Neuronal stem cell (in vitro differentiated cells): Measurements from ENCODE around the gene TPD52L1.
A peak's percentile ranks its signal among the peaks of the same experiment; 100 is the strongest.

ENCODE experiments used
- DNase-seq: peaks from one replicate; pipeline ENCODE4 v3.0.0-alpha.2; 2013; ENCODE audit warnings: low spot score
- H2AFZ ChIP-seq: one replicate; pipeline ENCODE4 v1.6.1; 2013; ENCODE audit warnings: mild to moderate bottlenecking, low read length, inconsistent platforms
- H2AK5ac ChIP-seq: 2 replicates; pipeline ENCODE4 v1.6.1; 2013; ENCODE audit warnings: low read depth, mild to moderate bottlenecking, inconsistent platforms, low read length, moderate library complexity, mixed read lengths
- H2BK120ac ChIP-seq: 2 replicates; pipeline ENCODE4 v1.6.1; 2013; ENCODE audit warnings: low read depth, mild to moderate bottlenecking, inconsistent platforms, low read length, moderate library complexity, mixed read lengths
- H2BK12ac ChIP-seq: one replicate; pipeline ENCODE4 v1.6.1; 2013; ENCODE audit warnings: low read length, inconsistent platforms
- H2BK15ac ChIP-seq: 2 replicates; pipeline ENCODE4 v1.6.1; 2013; ENCODE audit warnings: mild to moderate bottlenecking, low read length, inconsistent platforms, mixed read lengths
- H2BK5ac ChIP-seq: one replicate; pipeline ENCODE4 v1.6.1; 2013; ENCODE audit warnings: inconsistent platforms, mild to moderate bottlenecking, low read length, moderate library complexity
- H3K14ac ChIP-seq: one replicate; pipeline ENCODE4 v1.6.1; 2013; ENCODE audit warnings: low read length, inconsistent platforms
- H3K18ac ChIP-seq: 2 replicates; pipeline ENCODE4 v1.6.1; 2013; ENCODE audit warnings: low read length, inconsistent platforms
- H3K23ac ChIP-seq: 2 replicates; pipeline ENCODE4 v1.6.1; 2013; ENCODE audit warnings: low read depth, mild to moderate bottlenecking, mixed read lengths, low read length, inconsistent platforms; ENCODE audit not compliant: poor library complexity
- H3K27ac ChIP-seq: replicated peaks from 3 replicates; pipeline ENCODE4 v1.5.1; 2013; ENCODE audit warnings: low read length, inconsistent platforms
- H3K27me3 ChIP-seq, 3 experiments: 2 replicates each; pipeline ENCODE4 v1.6.1; 2013; ENCODE audit warnings: low read length in 3 of 3, mild to moderate bottlenecking in 2 of 3, inconsistent platforms in 1 of 3, low read depth in 1 of 3, mixed read lengths in 1 of 3, moderate library complexity in 1 of 3; ENCODE audit not compliant: control insufficient read depth in 3 of 3, insufficient read depth in 3 of 3
- H3K36me3 ChIP-seq, 2 donors: replicated peaks in 1 of 2; 2 replicates each; pipeline ENCODE4 v1.6.1; 2013; ENCODE audit warnings: low read length in 2 of 2; ENCODE audit not compliant: control insufficient read depth in 2 of 2, insufficient read depth in 2 of 2
- H3K4ac ChIP-seq: 2 replicates; pipeline ENCODE4 v1.6.1; 2013; ENCODE audit warnings: inconsistent platforms, mild to moderate bottlenecking, low read length, moderate library complexity
- H3K4me1 ChIP-seq, 2 donors: 1 replicate in 1 of 2; 2 replicates in 1 of 2; pipeline ENCODE4 v1.6.1; 2013; ENCODE audit warnings: low read length in 2 of 2, low read depth in 1 of 2; ENCODE audit not compliant: control insufficient read depth in 2 of 2, insufficient read depth in 1 of 2
- H3K4me2 ChIP-seq: one replicate; pipeline ENCODE4 v1.6.1; 2013; ENCODE audit warnings: mild to moderate bottlenecking, low read length, inconsistent platforms; ENCODE audit not compliant: insufficient read depth, poor library complexity, severe bottlenecking
- H3K4me3 ChIP-seq, 2 donors: 2 replicates each; pipeline ENCODE4 v1.5.1; 2013; ENCODE audit warnings: low read length in 2 of 2, mild to moderate bottlenecking in 2 of 2, inconsistent platforms in 1 of 2, moderate library complexity in 1 of 2
- H3K79me1 ChIP-seq: one replicate; pipeline ENCODE4 v1.6.1; 2013; ENCODE audit warnings: low read depth, mild to moderate bottlenecking, inconsistent platforms, low read length, moderate library complexity
- H3K9ac ChIP-seq: one replicate; pipeline ENCODE4 v1.6.1; 2013; ENCODE audit warnings: mild to moderate bottlenecking, low read depth, low read length, inconsistent platforms; ENCODE audit not compliant: poor library complexity
- H3K9me3 ChIP-seq, 2 donors: replicated peaks in 1 of 2; 2 replicates each; pipeline versions ENCODE3 to v1.6.1; 2013; ENCODE audit warnings: low read length in 2 of 2, mild to moderate bottlenecking in 2 of 2, inconsistent platforms in 1 of 2, low read depth in 1 of 2, mixed read lengths in 1 of 2, moderate library complexity in 1 of 2; ENCODE audit not compliant: control insufficient read depth in 2 of 2, insufficient read depth in 1 of 2
- H4K8ac ChIP-seq: one replicate; pipeline ENCODE4 v1.6.1; 2013; ENCODE audit warnings: low read depth, mild to moderate bottlenecking, inconsistent platforms, low read length, moderate library complexity
- H4K91ac ChIP-seq: one replicate; pipeline ENCODE4 v1.6.1; 2013; ENCODE audit warnings: low read length, low read depth, mild to moderate bottlenecking, inconsistent platforms; ENCODE audit not compliant: poor library complexity
- WGBS, 2 donors: extraction: QIAGEN DNeasy Blood & Tissue Kit; methylation state at CpG; one replicate each; pipeline ENCODE4 v1.1.7; 2013; ENCODE audit warnings: missing lambda C conversion rate in 2 of 2, mixed read lengths in 1 of 2; ENCODE audit not compliant: insufficient read length in 2 of 2, insufficient replicate concordance in 1 of 2; ENCODE audit errors: extremely low coverage in 2 of 2; 5-methylcytosine and 5-hydroxymethylcytosine counted together

TPD52L1 gene

DNA sequence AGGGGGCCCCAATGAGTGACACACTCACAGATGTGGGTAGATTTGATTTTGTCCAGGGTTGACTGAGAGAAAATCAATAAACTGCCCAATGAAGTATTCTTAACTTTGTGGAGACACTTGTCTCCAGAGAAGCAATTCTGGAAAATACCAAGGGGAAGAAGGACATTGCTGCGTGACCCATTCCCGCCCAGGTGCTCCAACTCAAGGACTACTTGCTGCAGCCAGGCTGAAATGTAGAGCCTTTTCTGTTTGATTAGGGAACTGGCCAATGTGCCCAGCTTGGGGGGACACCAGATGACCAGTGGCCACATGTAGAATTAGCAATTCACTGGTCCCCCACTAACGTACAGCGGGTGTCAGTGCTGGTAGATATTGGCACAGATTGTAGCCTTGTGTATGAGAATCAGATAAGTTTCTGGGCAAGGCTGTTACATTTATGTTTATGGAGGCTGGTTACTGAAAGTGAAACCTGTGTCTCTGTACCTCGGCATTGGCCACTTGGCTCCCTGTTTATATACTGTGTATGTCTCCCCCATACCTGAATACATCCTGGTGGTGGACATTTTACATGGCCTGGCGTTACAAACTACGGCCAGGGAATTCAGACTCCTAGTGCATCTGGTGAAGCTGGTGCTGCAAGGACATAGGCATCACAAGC is 115.9 kb downstream of the TPD52L1 start:
- Histone ChIP-seq H3K4ac (no peak overlapping the region), H3K4me1 (no peaks in the 10 kb centered on the region), H2AFZ (no peak overlapping the region), H4K91ac (no peak overlapping the region), H3K23ac (no peak overlapping the region), H4K8ac (no peak overlapping the region), H3K27ac (no peak overlapping the region), H2BK15ac (no peak overlapping the region), H3K27me3 (no peaks in the 10 kb centered on the region), H3K79me1 (no peaks in the 10 kb centered on the region), H3K9me3 (no peaks in the 10 kb centered on the region), H3K14ac (no peak overlapping the region), H3K4me2 (no peak overlapping the region), H2AK5ac (no peak overlapping the region), H3K18ac (no peak overlapping the region), H3K4me3 (no peak overlapping the region), H2BK5ac (no peak overlapping the region), H3K36me3 (peaks cover 15 to 21% of the 10 kb centered on the region in 2 donors), H3K9ac (no peak overlapping the region), H2BK12ac (no peak overlapping the region), H2BK120ac (no peak overlapping the region)
- WGBS, 2 donors, result no CpG with 5 or more reads among the region's 7 CpGs
- no peak for DNase-seq

DNA sequence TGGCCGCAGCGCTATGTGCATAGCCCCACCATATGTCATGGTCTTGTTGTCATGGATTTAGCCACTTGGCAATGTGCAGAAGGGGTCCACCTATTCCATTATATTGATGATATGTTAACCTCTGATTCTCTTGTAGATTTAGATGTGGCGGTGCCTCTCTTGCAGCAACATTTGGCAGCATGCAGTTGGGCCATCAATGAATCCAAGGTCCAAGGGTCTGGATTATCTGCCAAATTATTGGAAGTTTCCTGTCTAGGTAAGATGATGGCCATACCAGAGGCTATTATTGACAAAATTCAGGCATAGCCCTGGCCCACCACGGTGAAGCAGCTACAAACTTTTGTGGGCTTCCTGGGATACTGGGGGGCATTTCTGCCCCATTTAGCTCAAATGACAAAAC is 116.8 kb downstream of the TPD52L1 start:
- H2AFZ ChIP-seq, result no peak overlapping the region
- no peak overlapping the region for H3K23ac ChIP-seq
- no peaks in the 10 kb centered on the region for H3K79me1 ChIP-seq
- peaks cover 15 to 21% of the 10 kb centered on the region in 2 donors for H3K36me3 ChIP-seq
- no peak for DNase-seq
- H3K4me1 ChIP-seq, result peaks cover 0 to 7% of the 10 kb centered on the region in 2 donors
- H3K4ac ChIP-seq, result no peak overlapping the region
- H3K4me2 ChIP-seq, result no peak overlapping the region
- no peaks in the 10 kb centered on the region for H3K9me3 ChIP-seq
- no peak overlapping the region for H3K18ac ChIP-seq
- no peak overlapping the region for H3K9ac ChIP-seq
- no peak overlapping the region for H3K14ac ChIP-seq
- WGBS, 2 donors, result no CpG with 5 or more reads among the region's 4 CpGs
- no peak overlapping the region for H2BK5ac ChIP-seq
- no peak overlapping the region for H4K8ac ChIP-seq
- H2BK120ac ChIP-seq, result no peak overlapping the region
- no peak overlapping the region for H2BK12ac ChIP-seq
- no peak overlapping the region for H3K27ac ChIP-seq
- H3K4me3 ChIP-seq, result no peak overlapping the region
- no peaks in the 10 kb centered on the region for H3K27me3 ChIP-seq
- no peak overlapping the region for H2BK15ac ChIP-seq
- H4K91ac ChIP-seq, result no peak overlapping the region
- H2AK5ac ChIP-seq, result no peak overlapping the region

DNA sequence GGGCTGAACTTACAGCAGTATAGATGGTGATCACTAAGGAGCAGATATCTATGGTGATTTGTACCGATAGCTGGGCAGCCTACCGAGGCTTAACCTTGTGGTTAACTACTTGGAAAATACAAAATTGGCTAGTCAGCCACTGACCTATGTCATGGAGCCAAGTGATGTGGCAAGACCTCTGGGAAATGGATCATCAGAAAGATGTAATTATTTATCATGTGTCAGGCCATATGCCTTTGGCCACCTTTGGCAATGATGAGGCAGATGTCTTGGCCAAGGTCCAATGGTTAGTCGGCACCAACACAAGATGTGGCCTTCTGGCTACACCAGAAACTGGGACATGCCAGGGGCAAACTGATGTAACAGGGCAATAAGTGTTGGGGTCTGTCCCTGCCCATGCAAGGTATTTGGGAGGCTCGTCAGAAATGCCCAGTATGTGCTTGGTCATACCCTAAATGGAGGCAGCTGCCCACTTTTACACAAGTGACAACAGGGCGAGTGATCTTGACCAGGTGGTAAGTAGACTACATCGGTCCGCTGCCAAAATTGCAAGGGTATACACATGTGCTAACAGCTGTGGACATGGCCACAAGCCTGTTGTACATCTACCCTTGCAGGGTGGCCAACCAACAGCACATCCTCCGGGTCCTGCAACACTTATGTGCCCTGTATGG is 118.0 kb downstream of the TPD52L1 start:
- Histone ChIP-seq H3K4ac (no peak overlapping the region), H3K27ac (no peak overlapping the region), H3K14ac (no peak overlapping the region), H3K36me3 (peaks cover 20 to 30% of the 10 kb centered on the region in 2 donors), H3K23ac (no peak overlapping the region), H4K8ac (no peak overlapping the region), H2BK15ac (no peak overlapping the region), H3K79me1 (no peaks in the 10 kb centered on the region), H2AFZ (no peak overlapping the region), H4K91ac (no peak overlapping the region), H3K4me1 (peaks cover 0 to 9% of the 10 kb centered on the region in 2 donors), H2BK5ac (no peak overlapping the region), H3K18ac (no peak overlapping the region), H2AK5ac (no peak overlapping the region), H2BK120ac (no peak overlapping the region), H3K4me2 (no peak overlapping the region), H3K9me3 (no peaks in the 10 kb centered on the region), H3K4me3 (no peak overlapping the region), H3K27me3 (no peaks in the 10 kb centered on the region), H2BK12ac (no peak overlapping the region), H3K9ac (no peak overlapping the region)
- no CpG with 5 or more reads among the region's 8 CpGs for whole genome bisulfite sequencing, 2 donors
- no peak for DNase-seq

DNA sequence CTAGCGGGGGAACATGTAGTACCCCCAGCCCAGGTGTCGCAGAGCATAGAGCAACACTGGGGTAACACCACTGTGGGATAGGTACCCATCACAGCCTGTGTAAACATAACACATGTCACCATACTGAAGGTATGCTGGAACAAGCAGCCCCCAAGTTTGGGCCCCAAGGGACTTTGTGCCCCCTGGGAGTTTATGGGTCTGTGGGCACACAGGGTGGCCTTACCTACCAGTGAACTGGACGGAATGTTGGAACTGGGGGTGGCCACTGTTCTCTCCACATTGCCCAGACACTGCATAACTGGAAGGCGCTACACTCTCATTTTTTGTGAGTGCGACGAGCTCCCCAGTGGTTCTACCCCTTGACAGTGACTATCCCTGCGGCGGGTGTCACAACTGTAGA is 119.7 kb downstream of the TPD52L1 start:
- Histone ChIP-seq H3K4ac (no peak overlapping the region), H3K79me1 (no peaks in the 10 kb centered on the region), H2BK12ac (no peak overlapping the region), H3K4me3 (no peak overlapping the region), H3K27me3 (no peaks in the 10 kb centered on the region), H3K4me1 (peaks cover 0 to 9% of the 10 kb centered on the region in 2 donors), H3K18ac (no peak overlapping the region), H4K91ac (no peak overlapping the region), H2BK15ac (no peak overlapping the region), H3K14ac (peak overlapping the region; percentile 40), H3K9ac (no peak overlapping the region), H3K9me3 (no peaks in the 10 kb centered on the region), H3K4me2 (no peak overlapping the region), H2BK5ac (peak overlapping the region; percentile 2), H3K36me3 (peaks cover 20 to 44% of the 10 kb centered on the region in 2 donors), H2BK120ac (no peak overlapping the region), H4K8ac (no peak overlapping the region), H2AK5ac (no peak overlapping the region), H2AFZ (no peak overlapping the region), H3K27ac (no peak overlapping the region), H3K23ac (peak overlapping the region; percentile 71)
- WGBS, 2 donors, result no CpG with 5 or more reads among the region's 8 CpGs
- DNase-seq, result no peak
